K562 (cell line): ENCODE data around the gene OARD1. TPM values are rescaled to one million over a fixed set of nuclear protein-coding genes. Genes with fewer than 3 reads are reported as not detected.
A peak's percentile ranks its signal among the peaks of the same experiment; 100 is the strongest.

Experiments used
- AFF1 ChIP-seq, 2 experiments: fragments of 450-650 bp; IDR thresholded peaks; 2 replicates each; pipeline ENCODE4 v1.6.1; 2018; ENCODE audit warnings: mild to moderate bottlenecking in 2 of 2, low read depth in 1 of 2; ENCODE audit not compliant: partially characterized antibody in 2 of 2
- ARID3A ChIP-seq: IDR thresholded peaks from 2 replicates; pipeline ENCODE4 v1.6.1; 2012; ENCODE audit warnings: low read depth, low read length, improper control_type of control experiment, borderline replicate concordance
- COPS2 ChIP-seq: fragments of 450-650 bp; conservative IDR thresholded peaks from 2 replicates; pipeline ENCODE4 v1.6.1; 2016; ENCODE audit warnings: mild to moderate bottlenecking, moderate library complexity
- GATA2 ChIP-seq: sonication (generic); formaldehyde crosslinking; IDR thresholded peaks from 2 replicates; pipeline ENCODE4 v1.4.0; 2020; ENCODE audit warnings: mild to moderate bottlenecking, missing genetic modification reagents
- ID3 ChIP-seq, 2 experiments: fragments of 250-450 bp in 1 of 2; fragments of 450-650 bp in 1 of 2; sonication (Bioruptor Pico) in 1 of 2; IDR thresholded peaks; 2 replicates each; pipeline versions ENCODE4 v1.6.1 to v1.8.0; 2016 to 2021; ENCODE audit warnings: mild to moderate bottlenecking in 2 of 2, moderate library complexity in 2 of 2, missing compliant biosample characterization in 1 of 2, missing genetic modification characterization in 1 of 2
- PHB ChIP-seq: fragments of 250-450 bp; sonication (Bioruptor Pico); IDR thresholded peaks from 2 replicates; pipeline ENCODE4 v1.5.0; 2021
- RBM15 ChIP-seq: fragments of 200-400 bp; formaldehyde crosslinking; IDR thresholded peaks from 2 replicates; pipeline ENCODE4 v1.6.1; 2018; ENCODE audit warnings: mild to moderate bottlenecking, low read length, moderate library complexity; ENCODE audit not compliant: insufficient read depth
- RBM34 ChIP-seq: fragments of 200-400 bp; formaldehyde crosslinking; IDR thresholded peaks from 2 replicates; pipeline ENCODE4 v1.6.1; 2018; ENCODE audit warnings: low read length, borderline replicate concordance; ENCODE audit not compliant: insufficient read depth
- SMAD1 ChIP-seq: fragments of 150-350 bp; IDR thresholded peaks from 2 replicates; pipeline ENCODE4 v1.6.1; 2014; ENCODE audit warnings: low read length, low read depth; ENCODE audit not compliant: partially characterized antibody
- SMARCA5 ChIP-seq: fragments of 450-650 bp; IDR thresholded peaks from 2 replicates; pipeline ENCODE4 v1.6.1; 2016
- SRSF7 ChIP-seq: fragments of 200-400 bp; formaldehyde crosslinking; optimal IDR thresholded peaks from 2 replicates; pipeline ENCODE3; 2017; ENCODE audit warnings: mild to moderate bottlenecking, low read depth, low read length
- TSC22D4 ChIP-seq: fragments of 450-650 bp; IDR thresholded peaks from 2 replicates; pipeline ENCODE4 v1.6.1; 2016; ENCODE audit warnings: missing genetic modification characterization, missing biosample characterization, control low read depth
- ZBTB33 ChIP-seq: sonication (generic); formaldehyde crosslinking; IDR thresholded peaks from 2 replicates; pipeline ENCODE4 v1.8.1; 2023; ENCODE audit warnings: mild to moderate bottlenecking, missing genetic modification reagents
- ZNF239 ChIP-seq: fragments of 250-450 bp; sonication (Bioruptor Pico); IDR thresholded peaks from 2 replicates; pipeline ENCODE4 v1.4.0; 2020; ENCODE audit warnings: mild to moderate bottlenecking
- ZNF277 ChIP-seq: fragments of 250-450 bp; sonication (Bioruptor Pico); IDR thresholded peaks from 2 replicates; pipeline ENCODE4 v1.8.0; 2022; ENCODE audit warnings: inconsistent platforms, mild to moderate bottlenecking, moderate library complexity, borderline replicate concordance
- ZNF76 ChIP-seq: fragments of 250-450 bp; sonication (Bioruptor Pico); IDR thresholded peaks from 2 replicates; pipeline ENCODE4 v1.4.0; 2020; ENCODE audit warnings: mild to moderate bottlenecking, moderate library complexity, borderline replicate concordance
- polyA plus RNA-seq, 8 experiments: library from polyadenylated mRNA; depleted of rRNA in 4 of 8; stranded (reverse) in 5 of 8; unstranded in 3 of 8; fragments of >200 nt; fragmentation: Nextera tagmentation in 2 of 8; fragmentation: Illumina TruSeq in 1 of 8; extraction: Ambion mirVana in 2 of 8; extraction: Trizol in 1 of 8; gene quantifications; 2 replicates each; pipeline versions ENCODE4 v1.2.1 to v1.2.3, GENCODE V29; 2011 to 2014; ENCODE audit warnings: inconsistent platforms in 1 of 8, missing spikeins in 1 of 8
- total RNA-seq, 7 experiments: library from RNA; depleted of rRNA in 6 of 7; stranded (reverse); fragments of >200 nt in 6 of 7; fragmentation: Illumina TruSeq in 2 of 7; extraction: Trizol in 2 of 7; gene quantifications; 2 replicates each; pipeline versions ENCODE4 v1.2.1 to v1.2.3, GENCODE V29; 2011 to 2021; ENCODE audit warnings: low replicate concordance in 1 of 7

Gene OARD1
- total and polyA plus RNA-seq, 9 of the 15 experiments (the other 6 are each of a cell fraction or from before 2014, with no cell fraction given) = 43.4 to 88.3 (median 61.1) TPM

- TF ChIP-seq AFF1 (IDR thresholded peaks at IDR 0.05; ENCODE audit: low read depth in 1 of 2, partially characterized antibody in 2 of 2) (peak; percentile 36 to 68), RBM15 (no peak), ID3 (CRISPR knock-in tag; IDR thresholded peaks at IDR 0.05) (no peak), ID3 (tag; IDR thresholded peaks at IDR 0.05) (peak; percentile 79; the same call in 1 of the 2 replicates), RBM34 (no peak), COPS2 (no peak), GATA2 (CRISPR knock-in tag) (no peak), SMAD1 (peak; percentile 40), PHB (CRISPR knock-in tag) (no peak), TSC22D4 (tag) (no peak), ZNF239 (CRISPR knock-in tag) (no peak; the same call in 1 of the 2 replicates), ZNF277 (CRISPR knock-in tag) (no peak), ARID3A (no peak), ZNF76 (CRISPR knock-in tag) (no peak), ZBTB33 (no peak), SMARCA5 (no peak), SRSF7 (no peak)
Observed at GRCh38 chr6:41071923-41072835, at the start of gene OARD1 (continued).
